GM12878 (cell line): ENCODE data around the gene PIK3R5. TPM values are rescaled to one million over a fixed set of nuclear protein-coding genes. Genes with fewer than 3 reads are reported as not detected.

Experiments used
- ATAC-seq: fragments of 200-7000 bp; cut with Tn5 transposase; 3 replicates; pipeline ENCODE4 v1.9.1; 2020; ENCODE audit warnings: mild to moderate bottlenecking, moderate library complexity
- BruUV-seq: library from RNA; stranded (reverse); fragments of 400-500 nt; replicated peaks from 2 replicates; lab custom pipeline; 2021; lab: Mats Ljungman, UMichigan
- CTCF ChIA-PET: fragments of 300-600 bp; sonication (Branson Sonifier 250); formaldehyde crosslinking; extraction: SDS; loops from one replicate; lab custom pipeline; 2021; ENCODE audit warnings: inconsistent platforms; lab: Yijun Ruan, JAX
- POLR2A ChIA-PET: fragments of 350-600 bp; formaldehyde crosslinking; extraction: SDS; loops from one replicate; lab custom pipeline; 2021; ENCODE audit warnings: inconsistent platforms; lab: Charles Lee
- RAD21 ChIA-PET: fragments of 300-600 bp; sonication (Branson Sonifier 250); formaldehyde crosslinking; loops from one replicate; lab custom pipeline; 2023; ENCODE audit warnings: antibody characterized with exemption; ENCODE audit not compliant: unreplicated experiment; lab: Charles Lee
- SMC1A ChIA-PET: fragments of 300-600 bp; sonication (Branson Sonifier 250); formaldehyde crosslinking; loops from one replicate; lab custom pipeline; 2023; ENCODE audit not compliant: unreplicated experiment, uncharacterized antibody; lab: Charles Lee
- DNase-seq: peaks from one replicate; pipeline ENCODE4 v3.0.0-alpha.2; 2011; ENCODE audit warnings: low read depth, low spot score
- FAIRE-seq: peaks from 3 replicates; lab custom pipeline; 2011; peaks lifted over from hg19 to GRCh38; lab: Jason Lieb, UNC
- H2AFZ ChIP-seq: 2 replicates; pipeline ENCODE4 v1.6.0; 2011; ENCODE audit warnings: low read depth, low read length, control low read depth; ENCODE audit not compliant: control insufficient read depth
- H3K27ac ChIP-seq: 2 replicates; pipeline ENCODE4 v1.5.1; 2011; ENCODE audit warnings: control low read depth; ENCODE audit not compliant: control insufficient read depth, insufficient read depth
- H3K27me3 ChIP-seq, 2 experiments: replicated peaks in 1 of 2; 2 replicates each; pipeline versions ENCODE4 v1.6.0 to v1.6.1; 2011; ENCODE audit warnings: low read length in 1 of 2; ENCODE audit not compliant: control insufficient read depth in 2 of 2, insufficient read depth in 2 of 2
- H3K36me3 ChIP-seq, 2 experiments: 2 replicates each; pipeline ENCODE4 v1.5.1; 2011; ENCODE audit warnings: low read length in 1 of 2; ENCODE audit not compliant: control insufficient read depth in 2 of 2, insufficient read depth in 2 of 2
- H3K4me1 ChIP-seq: 2 replicates; pipeline ENCODE4 v1.6.1; 2011; ENCODE audit warnings: mild to moderate bottlenecking, low read length, moderate library complexity, mixed read lengths; ENCODE audit not compliant: control insufficient read depth, insufficient read depth
- H3K4me2 ChIP-seq: 2 replicates; pipeline ENCODE4 v1.6.0; 2011; ENCODE audit warnings: control low read depth; ENCODE audit not compliant: control insufficient read depth, insufficient read depth
- H3K4me3 ChIP-seq: fragments of 200-600 bp; sonication (generic); 2 replicates; pipeline ENCODE4 v1.5.1; 2016
- H3K79me2 ChIP-seq: 2 replicates; pipeline ENCODE4 v1.6.0; 2011; ENCODE audit warnings: low read length; ENCODE audit not compliant: control insufficient read depth, insufficient read depth
- H3K9ac ChIP-seq: 2 replicates; pipeline ENCODE4 v1.8.0; 2011; ENCODE audit warnings: low read length, control low read depth, mixed read lengths; ENCODE audit not compliant: control insufficient read depth, insufficient read depth
- H3K9me3 ChIP-seq: replicated peaks from 3 replicates; pipeline ENCODE4 v1.5.1; 2011; ENCODE audit warnings: mild to moderate bottlenecking, low read length; ENCODE audit not compliant: control insufficient read depth, insufficient read depth
- H4K20me1 ChIP-seq: 2 replicates; pipeline ENCODE4 v1.6.0; 2011; ENCODE audit not compliant: control insufficient read depth, insufficient read depth
- ATF7 ChIP-seq: fragments of 450-650 bp; IDR thresholded peaks from 2 replicates; pipeline ENCODE4 v1.6.1; 2016; ENCODE audit warnings: low read depth, mild to moderate bottlenecking
- CREB1 ChIP-seq: IDR thresholded peaks from 2 replicates; pipeline ENCODE4 v1.6.1; 2012; ENCODE audit warnings: low read depth, mild to moderate bottlenecking, inconsistent platforms
- FOXK2 ChIP-seq: fragments of 450-650 bp; IDR thresholded peaks from 2 replicates; pipeline ENCODE4 v1.6.1; 2017; ENCODE audit warnings: mild to moderate bottlenecking, moderate library complexity
- GATAD2B ChIP-seq: fragments of 450-650 bp; conservative IDR thresholded peaks from 2 replicates; pipeline ENCODE4 v1.6.1; 2017; ENCODE audit warnings: low read depth, mild to moderate bottlenecking, moderate library complexity
- HDGF ChIP-seq: fragments of 450-650 bp; IDR thresholded peaks from 2 replicates; pipeline ENCODE4 v1.6.1; 2016; ENCODE audit warnings: antibody characterized with exemption
- HSF1 ChIP-seq: fragments of 150-350 bp; IDR thresholded peaks from 2 replicates; pipeline ENCODE4 v1.6.1; 2014; ENCODE audit warnings: mild to moderate bottlenecking, low read depth, low read length
- MEF2B ChIP-seq: fragments of 450-650 bp; IDR thresholded peaks from 2 replicates; pipeline ENCODE4 v1.6.1; 2018; ENCODE audit warnings: mild to moderate bottlenecking, moderate library complexity; ENCODE audit not compliant: partially characterized antibody, poor library complexity, severe bottlenecking
- MTA2 ChIP-seq: fragments of 450-650 bp; IDR thresholded peaks from 2 replicates; pipeline ENCODE4 v1.6.1; 2016; ENCODE audit warnings: low read depth, mild to moderate bottlenecking, moderate library complexity
- NBN ChIP-seq: fragments of 450-650 bp; IDR thresholded peaks from 2 replicates; pipeline ENCODE4 v1.6.1; 2016
- RAD21 ChIP-seq: IDR thresholded peaks from 2 replicates; pipeline ENCODE4 v1.6.1; 2011; ENCODE audit warnings: mild to moderate bottlenecking, low read depth, low read length, moderate library complexity; ENCODE audit not compliant: insufficient read depth
- RAD51 ChIP-seq: fragments of 450-650 bp; IDR thresholded peaks from 2 replicates; pipeline ENCODE4 v1.6.1; 2016; ENCODE audit warnings: moderate library complexity, mild to moderate bottlenecking, inconsistent platforms
- RUNX3 ChIP-seq: IDR thresholded peaks from 2 replicates; pipeline ENCODE4 v1.6.1; 2012; ENCODE audit warnings: low read length, inconsistent platforms
- SIN3A ChIP-seq: IDR thresholded peaks from 2 replicates; pipeline ENCODE4 v1.6.1; 2012; ENCODE audit warnings: low read depth, low read length, improper control_type of control experiment
- SUPT20H ChIP-seq: IDR thresholded peaks from 2 replicates; pipeline ENCODE4 v1.6.1; 2011; ENCODE audit warnings: low read depth, mild to moderate bottlenecking, low read length, moderate library complexity, borderline replicate concordance; ENCODE audit not compliant: control insufficient read depth
- TBL1XR1 ChIP-seq: IDR thresholded peaks from 2 replicates; pipeline ENCODE4 v1.6.1; 2012; ENCODE audit warnings: low read depth, low read length, improper control_type of control experiment
- TCF12 ChIP-seq: IDR thresholded peaks from 2 replicates; pipeline ENCODE4 v1.6.1; 2011; ENCODE audit warnings: low read depth, mild to moderate bottlenecking, low read length
- TCF3 ChIP-seq: IDR thresholded peaks from 2 replicates; pipeline ENCODE4 v1.6.1; 2012; ENCODE audit warnings: low read depth, mild to moderate bottlenecking, low read length, borderline replicate concordance; ENCODE audit not compliant: insufficient read depth
- ZBED1 ChIP-seq: IDR thresholded peaks from 2 replicates; pipeline ENCODE4 v1.6.1; 2016; ENCODE audit warnings: borderline replicate concordance
- WGBS: methylation state at CpG from one replicate; pipeline ENCODE4 v1.1.6; 2016; ENCODE audit warnings: low lambda C conversion rate; ENCODE audit not compliant: insufficient replicate concordance, insufficient coverage; ENCODE audit errors: missing lambda C conversion rate; 5-methylcytosine and 5-hydroxymethylcytosine counted together
- in situ Hi-C: fragments of 300-500 bp; cut with MboI; formaldehyde crosslinking; loops from 9 replicates; pipeline ENCODE4 v1.14.3; 2018; ENCODE audit warnings: mixed read lengths
- intact Hi-C: fragments of 100-400 bp; cut with micrococcal nuclease; formaldehyde crosslinking; loops from one replicate; pipeline ENCODE4 v1.14.2; 2022; ENCODE audit not compliant: unreplicated experiment
- polyA plus RNA-seq, 11 experiments: library from polyadenylated mRNA; depleted of rRNA in 4 of 11; unstranded in 6 of 11; stranded (reverse) in 5 of 11; fragments of >200 nt; fragmentation: Nextera tagmentation in 4 of 11; fragmentation: Illumina TruSeq in 1 of 11; extraction: Ambion mirVana in 4 of 11; extraction: Trizol in 1 of 11; gene quantifications; 1 replicate in 1 of 11; 2 replicates in 10 of 11; pipeline versions ENCODE4 v1.2.1 to v1.2.3, GENCODE V29; 2011 to 2016; ENCODE audit warnings: inconsistent platforms in 2 of 11, missing spikeins in 2 of 11, low read depth in 1 of 11
- total RNA-seq, 4 experiments: library from RNA; depleted of rRNA in 3 of 4; stranded (reverse); fragments of >200 nt in 3 of 4; fragmentation: Illumina TruSeq in 1 of 4; extraction: Trizol in 1 of 4; gene quantifications; 2 replicates each; pipeline versions ENCODE4 v1.2.1 to v1.2.3, GENCODE V29; 2013 to 2021
- TF ChIP-seq, protein P1 (sequence below): fragments of 450-650 bp; IDR thresholded peaks from 2 replicates; pipeline ENCODE4 v1.6.1; 2016; ENCODE audit warnings: mild to moderate bottlenecking

The PIK3R5 gene
- total and polyA plus RNA-seq, 10 of the 15 experiments (the other 5 are each of a cell fraction or from before 2014, with no cell fraction given) = 9.5 to 50.8 (median 35.5) TPM

DNA sequence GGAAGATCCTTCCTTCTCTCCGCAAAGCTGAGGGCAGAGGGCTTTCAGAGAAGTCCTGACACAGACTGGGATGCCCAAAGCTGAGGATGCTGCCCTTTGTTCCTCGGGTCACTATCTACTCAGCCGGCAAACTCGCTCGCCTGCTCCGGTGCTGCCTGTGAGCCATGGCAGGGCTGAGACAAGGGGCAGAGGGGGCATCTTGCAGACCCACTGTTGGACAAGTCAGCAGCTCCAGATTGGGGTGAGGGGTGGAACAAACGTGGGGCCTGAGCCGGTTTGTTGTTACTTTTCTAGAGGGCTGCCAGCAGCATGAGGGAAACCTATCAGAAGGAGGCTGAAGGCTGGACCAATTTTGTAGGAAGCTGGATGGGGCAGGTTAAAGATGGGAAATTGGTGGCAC, 51.0 kb downstream of the PIK3R5 start:
- H3K27ac ChIP-seq = no peak overlapping the region
- no peak for TF ChIP-seq HDGF
- TF ChIP-seq TBL1XR1 = no peak
- TF ChIP-seq HSF1 = no peak
- no peak for TF ChIP-seq RUNX3
- TF ChIP-seq RAD51 = no peak
- no peak for TF ChIP-seq GATAD2B
- no peak for TF ChIP-seq SIN3A
- no peak for TF ChIP-seq TCF12
- TF ChIP-seq CREB1 = no peak
- TF ChIP-seq TCF3 = no peak
- TF ChIP-seq ZBED1 = no peak
- TF ChIP-seq MEF2B = no peak
- TF ChIP-seq MTA2 = no peak
- TF ChIP-seq FOXK2 = no peak
- TF ChIP-seq RAD21 = no peak
- no peak for TF ChIP-seq ATF7
- TF ChIP-seq, protein P1, sequence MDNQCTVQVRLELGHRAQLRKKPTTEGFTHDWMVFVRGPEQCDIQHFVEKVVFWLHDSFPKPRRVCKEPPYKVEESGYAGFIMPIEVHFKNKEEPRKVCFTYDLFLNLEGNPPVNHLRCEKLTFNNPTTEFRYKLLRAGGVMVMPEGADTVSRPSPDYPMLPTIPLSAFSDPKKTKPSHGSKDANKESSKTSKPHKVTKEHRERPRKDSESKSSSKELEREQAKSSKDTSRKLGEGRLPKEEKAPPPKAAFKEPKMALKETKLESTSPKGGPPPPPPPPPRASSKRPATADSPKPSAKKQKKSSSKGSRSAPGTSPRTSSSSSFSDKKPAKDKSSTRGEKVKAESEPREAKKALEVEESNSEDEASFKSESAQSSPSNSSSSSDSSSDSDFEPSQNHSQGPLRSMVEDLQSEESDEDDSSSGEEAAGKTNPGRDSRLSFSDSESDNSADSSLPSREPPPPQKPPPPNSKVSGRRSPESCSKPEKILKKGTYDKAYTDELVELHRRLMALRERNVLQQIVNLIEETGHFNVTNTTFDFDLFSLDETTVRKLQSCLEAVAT = no peak
- TF ChIP-seq SUPT20H = no peak
- TF ChIP-seq NBN = no peak
- TF ChIP-seq, all 136 proteins: peak for 0
- Histone ChIP-seq H3K36me3 (peaks cover 15 to 29% of the 10 kb centered on the region in 2 experiments; a peak in 3 of 4 replicates), H2AFZ (no peak overlapping the region), H3K9ac (no peak overlapping the region), H3K4me2 (no peak overlapping the region), H3K4me1 (peaks cover 44% of the 10 kb centered on the region), H3K4me3 (no peak overlapping the region), H4K20me1 (no peaks in the 10 kb centered on the region), H3K79me2 (peaks cover 37% of the 10 kb centered on the region), H3K9me3 (peaks cover 4% of the 10 kb centered on the region; the same call in 2 of the 3 replicates), H3K27me3 (no peaks in the 10 kb centered on the region)
- ChIA-PET SMC1A (interaction anchor here (1.0 to 4.5 kb wide), 5 partner anchors 14 to 81 kb away, joined by 3 to 20 read pairs (median 5); no protein-coding TSS in a partner anchor), RAD21 (interaction anchor here (1.4 to 5.5 kb wide), 4 partner anchors 14 to 84 kb away, joined by 3 to 40 read pairs (median 7); no protein-coding TSS in a partner anchor), POLR2A (interaction anchor here (0.5 to 1.5 kb wide), 2 partner anchors 13 to 57 kb away, joined by 3 read pairs; no protein-coding TSS in a partner anchor), CTCF (interaction anchor here (1.0 to 6.2 kb wide), 4 partner anchors 8 to 129 kb away, joined by 4 to 45 read pairs (median 4); no protein-coding TSS in a partner anchor)
- in situ Hi-C loops = no loop called here
- ATAC-seq (no peak), DNase-seq (no peak), FAIRE-seq (no peak)
- no TSS peak for BruUV-seq
- intact Hi-C loops = loop anchor here (2.0 kb wide), 1 partner anchor 14 kb away; no protein-coding TSS in a partner anchor
- 88% methylated on average over 8 of the region's 8 CpGs for WGBS
